GM12874 (cell line): ENCODE data around the gene ZC2HC1B.

Experiments
- TF ChIP-seq, protein P1 (sequence below): IDR thresholded peaks from 2 replicates; pipeline ENCODE4 v1.5.1; 2011; ENCODE audit warnings: low read depth, mild to moderate bottlenecking, control low read depth, low read length, moderate library complexity; ENCODE audit not compliant: insufficient read depth

The ZC2HC1B gene

DNA sequence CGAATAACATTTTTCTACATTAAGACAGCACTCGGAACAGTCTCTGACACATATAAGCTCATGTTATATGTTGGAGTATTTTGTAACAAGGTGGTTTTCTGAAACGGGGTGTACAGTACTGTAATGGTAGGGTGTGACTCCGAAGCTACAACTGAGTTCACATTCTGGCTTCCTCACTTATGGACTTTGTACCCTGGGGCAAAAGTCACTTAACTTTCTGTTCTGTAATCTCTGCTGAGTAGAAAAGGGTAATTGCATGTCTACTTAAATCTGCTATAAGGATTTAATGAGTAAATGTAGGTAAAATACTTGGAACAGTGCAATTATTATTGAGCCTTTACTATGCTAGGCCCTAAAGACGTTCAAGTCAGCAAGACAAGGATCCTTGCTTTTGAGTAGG lies 25.9 kb upstream of the ZC2HC1B start:
- TF ChIP-seq, protein P1, sequence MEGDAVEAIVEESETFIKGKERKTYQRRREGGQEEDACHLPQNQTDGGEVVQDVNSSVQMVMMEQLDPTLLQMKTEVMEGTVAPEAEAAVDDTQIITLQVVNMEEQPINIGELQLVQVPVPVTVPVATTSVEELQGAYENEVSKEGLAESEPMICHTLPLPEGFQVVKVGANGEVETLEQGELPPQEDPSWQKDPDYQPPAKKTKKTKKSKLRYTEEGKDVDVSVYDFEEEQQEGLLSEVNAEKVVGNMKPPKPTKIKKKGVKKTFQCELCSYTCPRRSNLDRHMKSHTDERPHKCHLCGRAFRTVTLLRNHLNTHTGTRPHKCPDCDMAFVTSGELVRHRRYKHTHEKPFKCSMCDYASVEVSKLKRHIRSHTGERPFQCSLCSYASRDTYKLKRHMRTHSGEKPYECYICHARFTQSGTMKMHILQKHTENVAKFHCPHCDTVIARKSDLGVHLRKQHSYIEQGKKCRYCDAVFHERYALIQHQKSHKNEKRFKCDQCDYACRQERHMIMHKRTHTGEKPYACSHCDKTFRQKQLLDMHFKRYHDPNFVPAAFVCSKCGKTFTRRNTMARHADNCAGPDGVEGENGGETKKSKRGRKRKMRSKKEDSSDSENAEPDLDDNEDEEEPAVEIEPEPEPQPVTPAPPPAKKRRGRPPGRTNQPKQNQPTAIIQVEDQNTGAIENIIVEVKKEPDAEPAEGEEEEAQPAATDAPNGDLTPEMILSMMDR = no peak

DNA sequence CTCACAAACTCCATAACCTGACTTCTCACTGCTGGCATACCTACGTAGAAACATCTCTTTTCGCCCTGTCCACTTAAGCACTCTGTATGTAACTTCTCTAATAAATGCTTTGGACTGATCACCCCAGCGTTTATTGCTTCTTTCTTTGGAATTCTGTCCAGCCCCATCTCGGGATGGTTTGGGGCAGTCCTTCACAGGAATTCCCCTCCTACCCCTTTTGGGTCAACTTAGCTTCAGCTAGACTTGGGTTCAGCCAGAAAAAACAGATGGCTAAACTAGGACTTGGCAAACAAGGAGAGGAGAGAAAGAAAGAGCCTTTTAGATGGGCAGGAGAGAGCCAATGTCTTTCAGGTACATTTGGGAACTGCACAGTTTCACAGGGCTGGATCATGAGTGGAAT lies 25.1 kb upstream of the ZC2HC1B start:
- TF ChIP-seq, protein P1 = no peak

DNA sequence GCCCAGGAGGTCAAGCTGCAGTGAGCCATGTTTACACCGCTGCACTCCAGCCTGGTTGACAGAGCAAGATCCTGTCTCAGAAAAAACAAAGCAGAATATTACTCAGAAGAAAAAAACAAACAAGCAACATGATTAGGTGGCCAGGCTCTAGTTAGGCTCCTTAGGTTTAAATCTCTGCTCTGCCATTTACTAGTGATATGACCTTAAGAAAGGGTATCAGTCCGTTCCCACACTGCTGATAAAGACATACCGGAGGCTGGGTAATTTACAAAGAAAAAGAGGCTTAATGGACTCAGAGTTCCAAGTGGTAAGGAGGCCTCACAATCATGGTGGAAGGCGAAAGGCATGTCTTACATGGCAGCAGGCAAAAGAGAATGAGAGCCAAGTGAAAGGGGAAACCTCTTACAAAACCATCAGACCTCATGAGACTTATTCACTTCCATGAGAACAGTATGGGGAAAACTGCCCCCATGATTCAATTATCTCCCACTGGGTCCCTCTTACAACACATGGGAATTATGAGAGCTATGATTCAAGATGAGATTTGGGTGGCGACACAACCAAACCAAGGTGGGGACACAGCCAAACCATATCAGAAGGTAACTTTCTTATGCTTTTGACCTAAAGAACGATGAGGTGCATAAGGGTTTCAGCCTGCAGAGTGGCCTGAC lies 23.5 kb upstream of the ZC2HC1B start:
- TF ChIP-seq, protein P1 = no peak

DNA sequence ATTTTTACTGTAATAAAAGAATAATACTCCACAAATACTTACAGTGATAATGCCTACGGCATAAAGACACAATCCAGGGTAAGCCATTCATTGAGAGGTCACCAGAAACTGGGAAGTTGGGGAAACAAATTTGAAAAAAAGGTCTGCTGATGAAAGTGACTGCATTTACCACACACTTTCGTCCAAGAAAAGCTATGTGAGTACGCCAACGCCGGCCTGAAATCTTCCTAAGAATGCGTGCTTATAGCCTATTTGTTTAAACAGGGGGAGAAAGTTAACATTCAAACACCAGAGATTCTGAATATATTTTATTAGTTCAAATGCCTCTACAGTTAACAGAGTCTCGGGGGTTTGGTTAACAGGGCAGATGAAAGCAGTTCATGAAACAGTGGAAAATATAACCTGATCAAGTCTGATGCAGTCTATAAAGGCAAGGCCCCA lies 21.8 kb upstream of the ZC2HC1B start:
- TF ChIP-seq, protein P1 = no peak

DNA sequence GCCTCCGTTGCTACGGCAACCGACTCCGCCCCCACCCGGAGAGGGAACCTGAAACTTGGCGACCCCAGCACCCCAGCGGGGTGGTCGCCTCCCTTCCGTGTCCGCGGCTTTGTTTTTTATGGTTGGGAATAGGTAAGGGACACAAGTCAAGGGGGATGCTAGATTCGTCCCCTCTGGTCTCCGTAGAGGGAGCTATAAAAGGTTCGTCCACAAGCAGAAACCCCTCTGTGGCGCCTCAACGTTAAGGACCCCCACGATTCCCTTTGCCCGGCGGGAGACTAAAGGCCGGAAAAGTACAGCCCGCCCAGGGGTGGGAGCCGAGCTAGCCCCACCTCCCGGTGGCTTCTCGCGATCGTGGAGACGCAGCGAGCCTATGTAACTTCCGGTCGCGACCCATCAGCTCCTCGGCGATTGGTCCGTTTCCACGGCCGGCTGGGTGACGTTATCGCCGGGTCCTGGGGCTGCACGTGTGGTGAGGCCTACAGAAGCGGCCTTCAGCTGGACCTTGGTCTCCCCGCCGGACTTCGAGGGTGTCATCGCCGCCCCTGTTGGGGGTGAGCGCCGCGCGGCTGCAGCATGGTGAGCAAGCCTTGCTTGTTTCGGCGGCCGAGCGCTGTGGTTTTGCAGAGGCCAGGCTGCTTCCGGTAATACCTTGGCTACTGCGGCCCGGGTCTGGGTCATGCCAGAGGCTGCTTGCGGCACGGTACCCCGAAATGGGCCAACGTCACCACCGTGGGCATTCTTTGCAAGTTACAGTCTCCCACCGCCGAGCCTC lies 21.2 kb upstream of the ZC2HC1B start, which contains the start of gene LTV1:
LTV1 (plus strand) TSS at position 437 of the 775 bp plus-strand sequence; CDS start at position 577, 140 bp downstream.
- TF ChIP-seq, protein P1 = no peak

DNA sequence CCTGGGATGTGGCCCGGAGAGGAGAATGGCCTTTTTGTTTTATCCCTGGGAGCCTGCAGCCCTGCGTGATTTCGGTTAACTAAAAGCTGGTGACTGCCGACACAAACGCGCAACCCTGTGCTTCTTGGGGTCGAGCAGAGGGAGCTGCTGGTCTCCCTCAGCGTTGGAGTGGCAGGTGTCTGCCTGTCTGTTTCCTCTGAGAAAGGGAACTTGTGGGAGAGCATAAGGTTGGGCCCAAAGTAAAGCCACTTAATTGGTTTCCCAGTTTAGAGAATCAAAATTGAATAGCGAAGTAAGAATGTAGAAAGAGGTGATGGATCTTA lies 20.6 kb upstream of the ZC2HC1B start:
- TF ChIP-seq, protein P1 = no peak

DNA sequence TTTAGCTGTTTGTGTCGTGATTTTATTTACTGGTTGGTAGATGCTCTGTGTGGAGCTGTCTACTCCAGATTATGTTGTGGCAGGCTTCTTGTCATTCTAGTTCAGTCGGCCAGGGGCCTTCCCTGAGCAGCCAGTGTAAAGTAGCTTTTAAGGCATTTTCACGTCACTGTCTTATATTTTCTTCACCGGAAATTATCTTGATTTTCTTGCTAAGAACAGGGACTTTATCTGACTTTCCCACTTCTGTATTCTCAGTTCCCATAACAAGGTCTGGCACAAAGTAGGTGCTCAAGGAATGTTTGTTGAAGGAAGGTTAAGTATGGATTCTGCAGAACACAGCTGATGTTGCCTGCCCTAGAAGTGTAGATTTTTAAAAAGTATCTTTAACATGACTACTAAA lies 20.3 kb upstream of the ZC2HC1B start:
- TF ChIP-seq, protein P1 = no peak
